ENCODE data around the gene ZG16B. TPM values are rescaled to one million over a fixed set of nuclear protein-coding genes. Genes with fewer than 3 reads are reported as not detected.

ZG16B gene
- total and polyA plus RNA-seq, 2 donors (not counting 1 experiment from before 2014, with no cell fraction given) = not detected

- Histone ChIP-seq H3K9me3 (ENCODE audit: control extremely low read depth in 1 of 3, control insufficient read depth in 2 of 3, insufficient read depth in 1 of 3, low read length in 2 of 3) (no peaks in the 10 kb centered on the region), H3K4me1 (ENCODE audit: control insufficient read depth in 2 of 2, insufficient read depth in 2 of 2, low read length in 2 of 2) (no peaks in the 10 kb centered on the region), H4K20me1 (ENCODE audit: control insufficient read depth, insufficient read depth, low read length, poor library complexity, severe bottlenecking) (no peaks in the 10 kb centered on the region), H3K9ac (ENCODE audit: low read length) (no peak overlapping the region), H2AFZ (ENCODE audit: insufficient read depth, low read depth, low read length, poor library complexity, severe bottlenecking) (peak overlapping the region; percentile 22), H3K4me2 (replicated peaks; ENCODE audit: low read depth, low read length, poor library complexity, severe bottlenecking) (peak overlapping the region; percentile 42), H3K27ac (ENCODE audit: low read length in 2 of 2) (no peak overlapping the region), H3K36me3 (replicated peaks in 1 of 2; ENCODE audit: control extremely low read depth in 1 of 2, control insufficient read depth in 1 of 2, extremely low read depth in 1 of 2, insufficient read depth in 2 of 2, low read length in 1 of 2) (no peaks in the 10 kb centered on the region), H3K27me3 (replicated peaks in 1 of 4; ENCODE audit: control extremely low read depth in 1 of 4, control insufficient read depth in 3 of 4, insufficient read depth in 4 of 4, low read length in 3 of 4) (peaks cover 0 to 4% (median 0%) of the 10 kb centered on the region in 4 experiments), H3K79me2 (ENCODE audit: control insufficient read depth, insufficient read depth, low read length) (no peaks in the 10 kb centered on the region), H3K4me3 (ENCODE audit: control extremely low read depth in 1 of 5, extremely low read depth in 1 of 5, insufficient read depth in 1 of 5, low read depth in 2 of 5, low read length in 4 of 5) (peak overlapping the region in 1 of 5 experiments; percentile 21)
- WGBS (ENCODE audit: insufficient coverage) = 85% methylated on average over 66 of the region's 68 CpGs
- H3K27ac Mint-ChIP-seq = no peak overlapping the region
- TF ChIP-seq CTCF (IDR thresholded peaks at IDR 0.05) = no peak
- TF ChIP-seq EZH2 (IDR thresholded peaks at IDR 0.05; ENCODE audit: borderline replicate concordance, insufficient read depth, low read depth, low read length, poor library complexity, severe bottlenecking) = no peak
- H3K4me1 Mint-ChIP-seq = no peaks in the 10 kb centered on the region
- intact Hi-C loops (cut with micrococcal nuclease) = no loop called here
- POLR2A ChIA-PET = no interaction called here
- H3K4me3 Mint-ChIP-seq = no peak overlapping the region
- peaks cover 11% of the 10 kb centered on the region for H3K27me3 Mint-ChIP-seq
- no peak for ATAC-seq (ENCODE audit: low read depth)
- no peak for DNase-seq
- CTCF ChIA-PET = no interaction called here
- H3K9me3 Mint-ChIP-seq (ENCODE audit: insufficient read depth) = no peaks in the 10 kb centered on the region
Measured at GRCh38 chr16:2817340-2818271, 12.5 kb upstream of the ZG16B start.

DNA sequence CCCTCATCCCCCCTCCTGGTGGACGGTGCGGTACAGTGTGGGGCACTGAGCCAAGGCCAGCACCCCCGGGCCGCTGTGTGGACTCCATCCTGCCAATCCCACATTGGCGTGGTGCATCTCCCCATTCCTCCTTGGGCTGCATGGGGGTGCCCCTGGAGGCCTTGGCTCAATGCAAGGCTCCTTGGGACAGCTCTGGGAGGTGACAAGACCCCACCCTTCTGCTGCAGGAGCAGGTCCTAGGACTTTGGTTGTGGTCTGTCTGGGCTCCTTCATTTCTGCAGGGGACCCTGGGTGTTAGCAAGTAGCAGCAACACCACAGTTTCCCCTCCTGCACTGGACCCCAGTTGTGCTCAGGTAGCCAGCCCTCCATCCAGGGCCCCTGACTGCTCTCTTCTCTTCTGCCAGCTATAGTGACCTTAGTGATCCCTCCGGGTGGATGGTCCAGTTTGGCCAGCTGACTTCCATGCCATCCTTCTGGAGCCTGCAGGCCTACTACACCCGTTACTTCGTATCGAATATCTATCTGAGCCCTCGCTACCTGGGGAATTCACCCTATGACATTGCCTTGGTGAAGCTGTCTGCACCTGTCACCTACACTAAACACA is 11.7 kb upstream of the ZG16B start:
- no peak overlapping the region for H2AFZ ChIP-seq (ENCODE audit: insufficient read depth, low read depth, low read length, poor library complexity, severe bottlenecking)
- DNase-seq (no peak), ATAC-seq (ENCODE audit: low read depth) (no peak)
- no peaks in the 10 kb centered on the region for H3K9me3 Mint-ChIP-seq (ENCODE audit: insufficient read depth)
- no peak overlapping the region for H3K9ac ChIP-seq (ENCODE audit: low read length)
- H3K9me3 ChIP-seq (ENCODE audit: control extremely low read depth in 1 of 3, control insufficient read depth in 2 of 3, insufficient read depth in 1 of 3, low read length in 2 of 3) = no peaks in the 10 kb centered on the region
- H3K79me2 ChIP-seq (ENCODE audit: control insufficient read depth, insufficient read depth, low read length) = no peaks in the 10 kb centered on the region
- no peak overlapping the region for H3K27ac Mint-ChIP-seq
- no peak for TF ChIP-seq EZH2 (IDR thresholded peaks at IDR 0.05; ENCODE audit: borderline replicate concordance, insufficient read depth, low read depth, low read length, poor library complexity, severe bottlenecking)
- no peak for TF ChIP-seq CTCF (IDR thresholded peaks at IDR 0.05)
- no peak overlapping the region for H3K4me2 ChIP-seq (replicated peaks; ENCODE audit: low read depth, low read length, poor library complexity, severe bottlenecking)
- H3K27me3 Mint-ChIP-seq = peaks cover 11% of the 10 kb centered on the region
- intact Hi-C loops (cut with micrococcal nuclease) = no loop called here
- no peaks in the 10 kb centered on the region for H3K4me1 ChIP-seq (ENCODE audit: control insufficient read depth in 2 of 2, insufficient read depth in 2 of 2, low read length in 2 of 2)
- POLR2A ChIA-PET = no interaction called here
- CTCF ChIA-PET = no interaction called here
- H3K4me1 Mint-ChIP-seq = no peaks in the 10 kb centered on the region
- no peaks in the 10 kb centered on the region for H4K20me1 ChIP-seq (ENCODE audit: control insufficient read depth, insufficient read depth, low read length, poor library complexity, severe bottlenecking)
- WGBS (ENCODE audit: insufficient coverage) = 91% methylated on average over 10 of the region's 10 CpGs
- H3K27me3 ChIP-seq (replicated peaks in 1 of 4; ENCODE audit: control extremely low read depth in 1 of 4, control insufficient read depth in 3 of 4, insufficient read depth in 4 of 4, low read length in 3 of 4) = peaks cover 0 to 4% (median 0%) of the 10 kb centered on the region in 4 experiments
- no peak overlapping the region for H3K4me3 Mint-ChIP-seq
- H3K36me3 ChIP-seq (replicated peaks in 1 of 2; ENCODE audit: control extremely low read depth in 1 of 2, control insufficient read depth in 1 of 2, extremely low read depth in 1 of 2, insufficient read depth in 2 of 2, low read length in 1 of 2) = no peaks in the 10 kb centered on the region
- no peak overlapping the region for H3K4me3 ChIP-seq (ENCODE audit: control extremely low read depth in 1 of 5, extremely low read depth in 1 of 5, insufficient read depth in 1 of 5, low read depth in 2 of 5, low read length in 4 of 5)
- H3K27ac ChIP-seq (ENCODE audit: low read length in 2 of 2) = no peak overlapping the region
